ENCODE measurements around the gene LRP5. TPM values are rescaled to one million over a fixed set of nuclear protein-coding genes. Genes with fewer than 3 reads are reported as not detected.
A peak's percentile ranks its signal among the peaks of the same experiment; 100 is the strongest.

LRP5 gene
- total RNA-seq, 2 donors from 2014 or later, result 0.73 to 3.0 TPM

DNA sequence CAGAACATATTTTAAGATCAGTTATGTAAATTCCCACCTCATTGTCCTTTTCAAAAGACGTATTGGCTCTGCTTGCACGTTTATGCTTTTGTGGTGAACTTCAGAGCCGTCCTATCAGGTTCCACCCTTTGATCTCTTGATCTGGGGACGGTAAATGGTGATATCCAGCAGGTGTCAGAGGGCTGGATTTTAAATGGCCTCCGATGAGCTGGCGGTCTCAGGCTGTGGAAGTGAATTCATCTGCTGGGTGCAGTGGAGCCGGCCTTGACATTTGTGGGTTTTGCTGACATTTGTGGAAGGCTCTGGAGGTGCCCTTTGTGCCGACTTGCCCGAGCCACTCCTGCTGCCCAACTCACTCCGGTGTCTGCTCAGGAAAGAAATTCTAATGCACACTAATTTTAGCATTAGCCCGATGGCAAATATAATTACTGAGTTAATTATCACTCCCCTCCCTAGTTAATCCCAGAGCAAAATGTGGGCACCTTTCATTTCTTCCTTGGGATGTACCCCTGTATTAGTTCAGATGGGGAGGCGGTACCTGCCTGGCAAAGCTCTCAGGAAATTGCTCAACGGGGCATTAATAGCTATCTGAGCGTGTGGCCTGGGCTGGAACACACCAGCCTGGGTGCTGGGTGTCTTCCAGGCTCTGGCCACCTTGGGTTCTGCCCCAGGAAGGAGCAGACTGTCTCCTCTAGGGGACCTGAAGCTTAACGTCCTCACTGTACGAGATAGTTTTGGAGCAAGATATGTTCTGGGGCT lies 9.1 kb downstream of the LRP5 start:
- no peaks in the 10 kb centered on the region for H3K4me1 Mint-ChIP-seq
- H3K27ac Mint-ChIP-seq, result peak overlapping the region; percentile 43
- DNase-seq (no peak), ATAC-seq (no peak)
- H3K4me3 Mint-ChIP-seq, result no peak overlapping the region
- H3K36me3 Mint-ChIP-seq (ENCODE audit: low read depth), result peaks cover 5% of the 10 kb centered on the region
- H3K9me3 ChIP-seq (ENCODE audit: control insufficient read depth, low read length, poor library complexity, severe bottlenecking), result no peaks in the 10 kb centered on the region
- H3K27me3 Mint-ChIP-seq, result peaks cover 23% of the 10 kb centered on the region

DNA sequence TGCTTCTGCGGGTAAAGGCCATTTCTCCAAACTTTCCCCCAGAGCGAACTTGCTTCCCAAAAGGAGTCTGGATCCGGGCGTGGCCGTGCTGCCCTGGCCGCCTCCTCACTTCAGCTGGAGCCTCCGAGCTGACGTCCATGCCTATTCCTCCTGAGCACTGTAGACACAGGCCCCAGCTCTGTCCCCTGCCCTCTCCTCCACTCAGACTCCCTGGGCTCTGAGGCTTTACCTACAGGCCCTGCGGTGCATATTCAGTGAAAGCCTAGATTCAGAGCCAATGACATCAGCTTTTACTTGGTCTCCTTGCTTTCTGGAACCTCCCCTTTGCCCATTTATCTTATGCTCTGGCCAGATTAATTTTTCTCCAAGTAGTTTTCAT lies 9.7 kb downstream of the LRP5 start:
- H3K27me3 Mint-ChIP-seq, result peaks cover 19% of the 10 kb centered on the region
- H3K27ac Mint-ChIP-seq, result no peak overlapping the region
- DNase-seq, result no peak

DNA sequence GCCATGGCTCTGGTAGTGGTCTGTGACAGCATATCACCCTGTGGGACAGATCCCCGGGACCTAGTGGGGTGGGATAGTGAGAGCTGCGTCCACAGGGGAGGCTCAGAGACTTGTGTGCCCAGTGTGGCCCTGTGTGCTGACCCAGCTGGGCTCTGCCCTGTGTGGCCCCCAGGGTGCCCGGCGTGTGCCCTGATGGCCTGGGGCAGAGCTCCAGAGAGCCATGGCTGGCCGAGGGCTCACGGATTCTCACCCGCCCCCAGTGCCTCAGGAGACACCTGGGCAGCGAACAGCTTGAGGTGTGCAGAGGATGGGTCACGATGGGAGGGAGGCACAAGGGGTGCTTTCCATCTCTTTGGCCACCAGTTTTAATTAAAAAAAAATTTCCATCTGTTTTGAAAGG lies 11.8 kb downstream of the LRP5 start:
- DNase-seq (no peak), ATAC-seq (no peak)
- H3K9me3 ChIP-seq (ENCODE audit: control insufficient read depth, low read length, poor library complexity, severe bottlenecking), result no peaks in the 10 kb centered on the region
- no peak overlapping the region for H3K27ac Mint-ChIP-seq
- H3K36me3 Mint-ChIP-seq (ENCODE audit: low read depth), result peaks cover 5% of the 10 kb centered on the region
- H3K4me3 Mint-ChIP-seq, result no peak overlapping the region
- H3K27me3 Mint-ChIP-seq, result peaks cover 23% of the 10 kb centered on the region
- H3K4me1 Mint-ChIP-seq, result peaks cover 4% of the 10 kb centered on the region

More for the DNA sequence above, 9.7 kb downstream of the LRP5 start:
- H3K4me3 Mint-ChIP-seq, result no peak overlapping the region
- H3K4me1 Mint-ChIP-seq, result no peaks in the 10 kb centered on the region
- ATAC-seq, result no peak
- H3K9me3 ChIP-seq (ENCODE audit: control insufficient read depth, low read length, poor library complexity, severe bottlenecking), result no peaks in the 10 kb centered on the region
- H3K36me3 Mint-ChIP-seq (ENCODE audit: low read depth), result peaks cover 5% of the 10 kb centered on the region

DNA sequence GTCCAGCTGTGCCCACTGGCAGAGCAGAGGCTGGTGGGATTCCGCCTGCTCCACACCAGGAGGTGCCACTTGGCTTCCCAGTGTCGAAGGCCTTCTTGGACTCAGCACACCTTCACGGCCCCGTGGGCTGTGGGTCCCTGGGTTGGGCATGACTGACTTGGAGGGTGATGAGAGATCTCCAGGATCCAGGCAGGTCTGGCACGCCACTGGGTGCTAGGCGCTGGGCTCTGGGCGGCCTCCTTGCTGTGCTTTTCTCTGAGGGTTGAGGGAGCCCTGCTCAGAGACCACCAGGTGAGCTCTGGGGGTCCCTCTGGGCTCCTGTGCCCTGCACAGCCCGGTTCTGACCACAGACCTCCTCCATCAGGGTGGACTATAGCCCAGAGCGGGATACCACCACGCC lies 12.3 kb downstream of the LRP5 start:
- H3K36me3 Mint-ChIP-seq (ENCODE audit: low read depth), result peaks cover 5% of the 10 kb centered on the region
- no peak for ATAC-seq
- DNase-seq, result no peak
- no peaks in the 10 kb centered on the region for H3K9me3 ChIP-seq (ENCODE audit: control insufficient read depth, low read length, poor library complexity, severe bottlenecking)
- H3K27me3 Mint-ChIP-seq, result peaks cover 23% of the 10 kb centered on the region
- H3K4me1 Mint-ChIP-seq, result peaks cover 4% of the 10 kb centered on the region
- no peak overlapping the region for H3K4me3 Mint-ChIP-seq
- H3K27ac Mint-ChIP-seq, result no peak overlapping the region

DNA sequence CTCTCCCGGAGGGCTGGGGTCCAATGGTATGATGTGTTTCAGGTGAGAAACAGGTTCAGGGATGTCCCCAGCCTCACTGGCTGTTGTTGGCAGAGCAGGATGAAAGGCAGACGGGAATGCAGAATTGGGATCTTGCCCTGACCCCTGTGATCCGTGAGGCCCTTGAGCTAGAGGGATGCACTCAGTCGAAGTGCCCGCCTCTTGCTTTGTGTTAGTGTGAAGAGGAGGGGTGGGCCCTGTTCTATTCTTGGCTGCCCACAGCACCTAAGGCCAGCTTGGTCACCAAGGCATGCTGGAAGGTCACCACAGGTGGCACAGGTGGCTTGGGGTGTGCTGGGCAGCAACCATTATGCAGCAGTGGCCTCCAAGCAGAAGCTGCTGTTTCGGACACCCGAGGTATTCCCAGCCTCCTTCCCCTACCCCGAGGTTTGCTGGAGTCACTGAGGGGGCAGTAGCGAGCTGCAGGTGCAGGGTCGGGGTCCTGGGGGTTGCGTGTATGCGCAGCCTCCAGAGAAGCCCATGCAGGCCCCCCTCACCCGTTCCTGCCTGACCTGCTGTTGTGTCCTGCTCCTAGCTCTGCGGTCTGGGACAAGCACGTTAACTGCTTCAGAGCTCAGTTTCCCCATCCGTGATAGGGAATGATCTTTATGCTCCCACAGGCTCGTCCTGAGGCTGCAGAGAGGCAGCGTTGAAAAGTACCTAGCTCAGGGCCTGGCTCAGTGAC lies 13.0 kb downstream of the LRP5 start:
- DNase-seq (no peak), ATAC-seq (no peak)
- no peak overlapping the region for H3K4me3 Mint-ChIP-seq
- peaks cover 5% of the 10 kb centered on the region for H3K36me3 Mint-ChIP-seq (ENCODE audit: low read depth)
- H3K27me3 Mint-ChIP-seq, result peaks cover 21% of the 10 kb centered on the region
- H3K9me3 ChIP-seq (ENCODE audit: control insufficient read depth, low read length, poor library complexity, severe bottlenecking), result no peaks in the 10 kb centered on the region
- peaks cover 5% of the 10 kb centered on the region for H3K4me1 Mint-ChIP-seq
- no peak overlapping the region for H3K27ac Mint-ChIP-seq

DNA sequence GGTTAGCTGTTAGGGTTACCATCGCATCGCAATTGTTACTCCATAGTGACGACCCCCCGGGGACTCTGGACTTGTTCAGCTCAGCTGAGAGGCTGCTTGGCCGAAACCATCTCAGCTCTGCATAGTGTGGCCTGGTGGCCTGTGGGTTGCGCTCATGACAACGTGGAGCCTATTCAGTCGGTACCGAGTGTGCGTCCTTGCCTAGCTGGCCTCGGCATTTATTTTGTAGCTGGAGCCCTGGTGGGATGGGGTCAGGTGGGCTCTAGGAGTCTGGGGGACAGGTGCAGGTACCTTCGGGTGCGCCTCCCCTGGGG lies 13.5 kb downstream of the LRP5 start:
- no peaks in the 10 kb centered on the region for H3K9me3 ChIP-seq (ENCODE audit: control insufficient read depth, low read length, poor library complexity, severe bottlenecking)
- Mint-ChIP-seq H3K27ac (no peak overlapping the region), H3K4me1 (peaks cover 10% of the 10 kb centered on the region), H3K36me3 (ENCODE audit: low read depth) (peaks cover 2% of the 10 kb centered on the region), H3K4me3 (no peak overlapping the region), H3K27me3 (peaks cover 17% of the 10 kb centered on the region)
- DNase-seq, result no peak
- no peak for ATAC-seq

DNA sequence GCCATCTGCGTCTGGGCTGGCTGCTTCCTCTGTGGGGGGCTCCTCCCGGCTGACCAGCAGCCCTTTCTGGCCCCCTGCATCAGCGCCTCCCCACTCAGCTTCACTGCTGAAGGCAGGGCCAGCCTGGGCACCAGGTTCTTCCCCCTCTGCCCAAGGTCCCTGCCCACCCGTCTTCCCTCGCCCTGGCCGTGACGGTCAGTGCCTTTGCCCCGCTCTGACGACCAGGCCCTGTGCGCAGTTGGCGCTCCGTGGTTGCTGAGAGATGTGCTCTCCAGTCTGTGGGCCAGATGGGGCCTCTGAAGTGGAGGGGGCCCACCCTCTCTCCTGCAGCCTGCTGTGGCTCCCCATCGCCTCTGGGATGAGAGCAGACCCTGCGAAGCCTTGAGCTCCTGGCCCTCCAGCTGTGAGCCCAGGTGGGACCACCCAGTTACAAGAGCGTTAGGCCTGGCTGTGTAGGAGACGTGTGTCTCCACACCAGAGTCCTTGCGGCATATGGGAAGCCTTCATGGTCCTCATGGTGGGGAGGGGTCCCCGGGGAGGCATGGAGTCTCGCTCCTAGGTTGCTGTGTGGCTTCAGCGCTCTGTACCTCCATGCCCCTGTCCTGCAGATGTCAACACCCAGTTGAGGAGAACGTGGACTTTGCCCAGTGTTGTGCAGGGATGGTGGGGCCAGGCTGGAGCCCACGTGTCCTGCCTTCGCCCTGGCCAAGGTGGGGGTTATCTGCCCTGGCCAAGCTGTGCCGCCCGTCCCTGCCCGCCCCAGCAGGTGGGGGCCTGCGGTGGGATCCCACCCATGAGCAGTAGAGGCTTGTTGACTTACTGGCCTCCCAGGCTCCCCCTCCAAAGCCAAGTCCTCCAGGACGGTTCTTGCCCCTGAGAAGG lies 14.2 kb downstream of the LRP5 start:
- DNase-seq, result no peak
- Mint-ChIP-seq H3K36me3 (ENCODE audit: low read depth) (peaks cover 2% of the 10 kb centered on the region), H3K27me3 (peaks cover 13% of the 10 kb centered on the region), H3K4me1 (peaks cover 15% of the 10 kb centered on the region), H3K4me3 (no peak overlapping the region), H3K27ac (no peak overlapping the region)
- H3K9me3 ChIP-seq (ENCODE audit: control insufficient read depth, low read length, poor library complexity, severe bottlenecking), result no peaks in the 10 kb centered on the region
- no peak for ATAC-seq

DNA sequence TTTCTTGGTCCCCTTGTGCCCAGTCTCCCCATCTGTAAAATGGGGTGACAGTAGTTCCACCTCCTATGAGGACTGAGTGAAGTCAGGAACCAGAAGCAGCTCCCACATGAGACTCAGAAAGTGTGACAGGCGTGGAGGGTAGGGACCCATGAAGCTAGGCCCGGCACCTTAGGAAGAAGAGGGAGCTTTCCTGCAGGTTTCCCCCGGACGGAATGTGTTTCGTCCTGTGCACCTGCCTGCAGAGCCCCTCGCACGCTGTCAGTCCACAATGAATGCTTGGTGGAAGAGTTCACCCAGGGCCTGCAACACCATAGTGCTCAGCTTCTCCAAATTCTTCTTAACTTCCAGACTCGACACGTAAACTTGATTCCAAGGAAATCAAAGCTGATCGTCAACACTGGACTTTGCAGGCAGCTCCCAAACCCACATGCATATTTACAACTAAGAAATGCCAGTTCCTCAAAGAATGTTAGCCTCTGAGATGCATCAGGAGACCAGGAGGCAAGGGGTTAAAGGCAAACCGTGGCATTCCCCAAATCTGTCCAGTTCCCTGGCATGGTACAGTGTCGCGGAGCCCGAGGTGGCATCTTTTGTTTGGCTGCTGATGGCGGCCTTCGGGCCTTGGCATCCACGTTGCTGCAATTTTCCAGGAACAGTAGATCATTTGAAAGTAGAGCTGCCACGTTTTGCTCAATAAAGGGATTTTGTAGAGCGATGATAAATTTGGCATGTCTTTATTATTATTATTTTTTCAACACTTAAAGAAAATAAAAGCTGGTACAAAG lies 15.4 kb downstream of the LRP5 start:
- no peak for DNase-seq
- Mint-ChIP-seq H3K4me3 (peak overlapping the region; percentile 9), H3K27ac (no peak overlapping the region), H3K4me1 (peaks cover 23% of the 10 kb centered on the region), H3K36me3 (ENCODE audit: low read depth) (no peaks in the 10 kb centered on the region), H3K27me3 (peaks cover 5% of the 10 kb centered on the region)
- no peak for ATAC-seq
- H3K9me3 ChIP-seq (ENCODE audit: control insufficient read depth, low read length, poor library complexity, severe bottlenecking), result no peaks in the 10 kb centered on the region

DNA sequence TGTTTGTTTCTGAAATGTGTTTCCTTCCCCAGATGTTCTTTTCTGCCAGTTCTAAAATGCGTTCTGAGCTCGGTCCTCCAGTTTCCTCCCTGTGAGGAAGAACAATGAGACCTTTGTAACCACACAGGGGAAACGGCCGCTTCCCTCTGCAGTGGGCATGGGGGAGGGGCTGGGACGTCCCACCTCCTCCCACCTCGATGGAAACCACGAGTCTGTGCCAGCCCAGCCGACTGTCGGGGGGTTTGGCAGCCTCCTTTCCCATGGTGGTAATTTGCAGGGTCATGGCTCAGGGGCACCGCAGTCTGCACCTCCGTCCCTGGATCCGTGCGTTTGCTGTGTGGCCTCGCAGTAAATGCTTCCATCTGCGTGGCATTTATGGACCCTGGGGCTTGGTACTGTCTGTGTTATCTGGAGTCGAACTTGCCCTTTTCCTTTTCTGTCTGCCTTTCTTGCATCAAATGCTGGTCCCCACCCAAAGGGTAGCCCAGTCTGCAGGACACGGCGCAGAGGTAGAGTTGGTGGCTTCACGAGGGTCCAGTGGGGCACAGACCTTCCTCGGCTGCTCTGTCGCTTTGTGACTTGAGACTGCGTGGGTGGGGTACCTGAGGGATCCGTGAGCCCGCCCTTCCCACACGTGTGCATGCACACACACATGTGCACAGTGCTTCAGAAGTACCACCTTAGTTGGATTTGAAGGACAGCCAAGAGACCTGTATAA lies 16.1 kb downstream of the LRP5 start:
- Mint-ChIP-seq H3K4me3 (no peak overlapping the region), H3K27me3 (peaks cover 4% of the 10 kb centered on the region), H3K36me3 (ENCODE audit: low read depth) (no peaks in the 10 kb centered on the region), H3K27ac (no peak overlapping the region), H3K4me1 (peaks cover 25% of the 10 kb centered on the region)
- no peak for ATAC-seq
- DNase-seq, result no peak
- no peaks in the 10 kb centered on the region for H3K9me3 ChIP-seq (ENCODE audit: control insufficient read depth, low read length, poor library complexity, severe bottlenecking)

DNA sequence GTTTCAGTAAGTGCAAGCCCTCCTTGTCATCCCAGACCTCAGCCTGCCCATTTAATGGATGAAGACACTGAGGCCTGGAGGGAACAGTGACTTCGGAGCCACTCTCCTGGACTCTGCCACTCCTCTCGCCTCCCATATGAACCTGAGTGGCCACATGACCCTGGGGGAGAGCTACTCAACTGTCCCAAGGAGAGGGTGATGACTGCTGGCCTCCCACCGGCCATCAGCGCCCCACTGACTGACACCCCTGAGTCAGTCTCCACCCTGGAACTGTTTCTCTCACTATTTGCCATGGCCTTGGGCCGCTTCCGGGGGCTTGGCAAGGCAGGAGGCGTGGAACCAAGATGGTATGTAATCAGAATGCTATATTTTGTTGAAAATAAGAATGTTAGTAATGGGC lies 17.1 kb downstream of the LRP5 start:
- Mint-ChIP-seq H3K4me1 (peaks cover 27% of the 10 kb centered on the region), H3K27ac (no peak overlapping the region), H3K27me3 (peaks cover 4% of the 10 kb centered on the region), H3K36me3 (ENCODE audit: low read depth) (no peaks in the 10 kb centered on the region), H3K4me3 (no peak overlapping the region)
- H3K9me3 ChIP-seq (ENCODE audit: control insufficient read depth, low read length, poor library complexity, severe bottlenecking), result no peaks in the 10 kb centered on the region
- ATAC-seq, result no peak
- DNase-seq, result no peak

DNA sequence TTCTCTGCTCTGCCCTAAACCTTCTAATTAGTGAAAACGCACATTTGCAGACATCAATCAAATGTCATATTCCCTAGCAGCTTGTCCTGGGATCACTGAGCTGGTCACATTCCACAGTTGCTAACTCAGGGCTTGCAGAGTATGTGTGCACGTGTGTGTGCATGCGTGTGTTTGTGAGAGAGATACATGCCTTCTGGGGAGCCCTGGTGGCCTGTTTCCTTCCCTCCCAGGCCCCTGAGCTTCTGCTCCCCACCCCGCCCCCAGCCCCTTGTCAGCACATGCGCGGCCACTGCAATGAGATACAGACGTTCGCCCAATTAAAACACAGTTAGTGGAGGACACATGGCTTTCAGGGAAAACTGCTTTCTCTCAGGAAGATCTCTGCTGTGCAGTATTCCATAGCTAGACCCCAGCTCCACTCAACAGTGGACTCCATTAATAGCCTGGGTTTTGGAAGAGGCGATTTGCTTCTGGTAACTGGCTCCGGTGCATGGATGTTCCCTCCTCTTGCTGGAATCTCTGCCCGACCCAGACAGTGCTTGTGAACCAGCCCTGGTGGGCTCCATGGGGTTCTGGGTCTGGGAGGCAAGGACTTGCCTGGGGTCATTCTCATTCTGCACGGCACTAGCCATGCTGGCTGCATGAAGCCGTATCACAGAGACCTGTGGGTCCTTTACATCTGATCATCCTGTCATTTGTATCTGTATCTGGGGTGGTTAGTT lies 17.7 kb downstream of the LRP5 start:
- Mint-ChIP-seq H3K27ac (no peak overlapping the region), H3K27me3 (peaks cover 4% of the 10 kb centered on the region), H3K4me3 (no peak overlapping the region), H3K36me3 (ENCODE audit: low read depth) (no peaks in the 10 kb centered on the region), H3K4me1 (peaks cover 27% of the 10 kb centered on the region)
- ATAC-seq (no peak), DNase-seq (no peak)
- H3K9me3 ChIP-seq (ENCODE audit: control insufficient read depth, low read length, poor library complexity, severe bottlenecking), result no peaks in the 10 kb centered on the region
